Thyroid gland (tissue), 4 donors: ENCODE results near the gene PRDM2.

Experiments used
- CTCF ChIP-seq, 6 experiments: fragments of 200-600 bp in 3 of 6; fragments of 450-650 bp in 3 of 6; sonication (generic) in 3 of 6; IDR thresholded peaks; one replicate each; pipeline ENCODE4 v1.5.1; 2016 to 2019; ENCODE audit warnings: antibody characterized with exemption in 6 of 6, mild to moderate bottlenecking in 2 of 6, inconsistent platforms in 1 of 6, moderate library complexity in 1 of 6
- POLR2A ChIP-seq, 2 donors: fragments of 450-650 bp; IDR thresholded peaks; one replicate each; pipeline ENCODE4 v1.6.1; 2017; ENCODE audit warnings: antibody characterized with exemption in 2 of 2, mild to moderate bottlenecking in 2 of 2, moderate library complexity in 1 of 2

GRCh38 chr1:13865851-13866250, 165.9 kb downstream of the PRDM2 start:
- TF ChIP-seq CTCF (IDR thresholded peaks at IDR 0.05) (no peak), POLR2A (IDR thresholded peaks at IDR 0.05) (no peak)
